ENCODE data around the gene WWOX.

- TF ChIP-seq CTCF (IDR thresholded peaks at IDR 0.05) (no peak), POLR2A (IDR thresholded peaks at IDR 0.05) (no peak)
Measured at GRCh38 chr16:78496189-78496588, 396.7 kb downstream of the WWOX start.
